NB4 (cell line): Measurements from ENCODE around the gene PEX11A.

Experiments used
- DNase-seq: peaks from one replicate; pipeline ENCODE4 v3.0.0; 2010; ENCODE audit warnings: low read depth
- H3K4me3 ChIP-seq: one replicate; pipeline ENCODE4 v1.5.1; 2011; ENCODE audit warnings: mild to moderate bottlenecking, low read depth, low read length, moderate library complexity
- MAX ChIP-seq: IDR thresholded peaks from 2 replicates; pipeline ENCODE4 v1.6.1; 2011; ENCODE audit warnings: low read depth, low read length
- MYC ChIP-seq: IDR thresholded peaks from 2 replicates; pipeline ENCODE4 v1.6.1; 2011; ENCODE audit warnings: low read depth, low read length
- POLR2A ChIP-seq: IDR thresholded peaks from 2 replicates; pipeline ENCODE4 v1.6.1; 2011; ENCODE audit warnings: mild to moderate bottlenecking; ENCODE audit not compliant: insufficient read length; ENCODE audit errors: extremely low read depth
- TF ChIP-seq, protein P1 (sequence below): IDR thresholded peaks from one replicate; pipeline ENCODE4 v1.5.1; 2012; ENCODE audit warnings: low read depth, low read length

The PEX11A gene, protein sequence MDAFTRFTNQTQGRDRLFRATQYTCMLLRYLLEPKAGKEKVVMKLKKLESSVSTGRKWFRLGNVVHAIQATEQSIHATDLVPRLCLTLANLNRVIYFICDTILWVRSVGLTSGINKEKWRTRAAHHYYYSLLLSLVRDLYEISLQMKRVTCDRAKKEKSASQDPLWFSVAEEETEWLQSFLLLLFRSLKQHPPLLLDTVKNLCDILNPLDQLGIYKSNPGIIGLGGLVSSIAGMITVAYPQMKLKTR

GRCh38 chr15:89690276-89691218 is at the start of gene PEX11A, which contains the start of gene WDR93:
PEX11A (minus strand) TSS chr15:89690754; CDS start chr15:89690632, 122 bp downstream.
WDR93 (plus strand) TSS chr15:89690811; CDS start chr15:89701747, 10,936 bp downstream.
- H3K4me3 ChIP-seq = peak within 1 kb of the TSS; percentile 40
- TF ChIP-seq, protein P1, sequence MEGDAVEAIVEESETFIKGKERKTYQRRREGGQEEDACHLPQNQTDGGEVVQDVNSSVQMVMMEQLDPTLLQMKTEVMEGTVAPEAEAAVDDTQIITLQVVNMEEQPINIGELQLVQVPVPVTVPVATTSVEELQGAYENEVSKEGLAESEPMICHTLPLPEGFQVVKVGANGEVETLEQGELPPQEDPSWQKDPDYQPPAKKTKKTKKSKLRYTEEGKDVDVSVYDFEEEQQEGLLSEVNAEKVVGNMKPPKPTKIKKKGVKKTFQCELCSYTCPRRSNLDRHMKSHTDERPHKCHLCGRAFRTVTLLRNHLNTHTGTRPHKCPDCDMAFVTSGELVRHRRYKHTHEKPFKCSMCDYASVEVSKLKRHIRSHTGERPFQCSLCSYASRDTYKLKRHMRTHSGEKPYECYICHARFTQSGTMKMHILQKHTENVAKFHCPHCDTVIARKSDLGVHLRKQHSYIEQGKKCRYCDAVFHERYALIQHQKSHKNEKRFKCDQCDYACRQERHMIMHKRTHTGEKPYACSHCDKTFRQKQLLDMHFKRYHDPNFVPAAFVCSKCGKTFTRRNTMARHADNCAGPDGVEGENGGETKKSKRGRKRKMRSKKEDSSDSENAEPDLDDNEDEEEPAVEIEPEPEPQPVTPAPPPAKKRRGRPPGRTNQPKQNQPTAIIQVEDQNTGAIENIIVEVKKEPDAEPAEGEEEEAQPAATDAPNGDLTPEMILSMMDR = no peak
- TF ChIP-seq MYC = no peak
- TF ChIP-seq MAX = no peak
- DNase-seq = peak; percentile 34

DNA sequence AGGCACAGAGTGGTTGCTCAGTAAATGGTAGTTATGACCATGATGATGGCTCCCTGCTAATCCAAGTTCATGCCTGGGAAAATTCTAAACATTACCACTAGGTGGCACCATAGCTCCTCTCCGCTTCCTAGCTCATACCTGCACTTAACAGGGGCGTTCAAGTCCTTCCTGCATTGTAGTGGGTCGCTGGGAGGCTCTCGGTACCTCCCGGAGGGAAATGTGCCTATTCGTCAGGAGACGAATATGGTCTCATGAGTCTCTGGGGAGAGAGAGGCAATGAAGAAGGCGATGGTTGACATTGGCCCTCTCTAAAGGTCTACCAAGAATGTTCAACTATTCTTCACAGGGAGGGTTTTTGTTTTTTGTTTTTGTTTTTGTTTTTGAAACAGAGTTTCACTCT is 49.6 kb upstream of the PEX11A start:
- no peak for TF ChIP-seq POLR2A
- TF ChIP-seq, protein P1 = peak; percentile 72
- H3K4me3 ChIP-seq = no peak overlapping the region
- peak; percentile 85 for DNase-seq

- H3K4me3 ChIP-seq = no peak overlapping the region
- TF ChIP-seq, protein P1 = no peak
- TF ChIP-seq POLR2A (no peak), MAX (no peak), MYC (no peak)
- DNase-seq = no peak
These were observed 45.2 kb upstream of the PEX11A start for GRCh38 chr15:89735773-89736172.

GRCh38 chr15:89732451-89733172 is 42.1 kb upstream of the PEX11A start:
- no peak for TF ChIP-seq MAX
- TF ChIP-seq, protein P1 = peak; percentile 2
- no peak for DNase-seq
- H3K4me3 ChIP-seq = no peak overlapping the region

GRCh38 chr15:89731275-89731674 is 40.7 kb upstream of the PEX11A start:
- TF ChIP-seq, protein P1 = no peak
- no peak for TF ChIP-seq MYC
- no peak for TF ChIP-seq MAX
- no peak for TF ChIP-seq POLR2A
- DNase-seq = no peak
- H3K4me3 ChIP-seq = no peak overlapping the region
